ENCODE data around the gene LRIT3.

The LRIT3 gene

GRCh38 chr4:109864134-109864533 lies 16.2 kb downstream of the LRIT3 start:
- POLR2A ChIA-PET, result no interaction called here
- DNase-seq (ENCODE audit: extremely low spot score), result no peak
- TF ChIP-seq NFRKB (IDR thresholded peaks at IDR 0.05) (no peak), ARNT (IDR thresholded peaks at IDR 0.05) (no peak), CTBP1 (IDR thresholded peaks at IDR 0.05; ENCODE audit: borderline replicate concordance) (no peak), LEF1 (IDR thresholded peaks at IDR 0.05; ENCODE audit: borderline replicate concordance) (no peak), ZNF384 (IDR thresholded peaks at IDR 0.05) (no peak), FOXA1 (IDR thresholded peaks at IDR 0.05) (no peak), SP1 (IDR thresholded peaks at IDR 0.05) (no peak), PKNOX1 (IDR thresholded peaks at IDR 0.05) (no peak), FOXK2 (IDR thresholded peaks at IDR 0.05) (no peak), SUZ12 (IDR thresholded peaks at IDR 0.05) (no peak), ELF4 (IDR thresholded peaks at IDR 0.05) (no peak), L3MBTL2 (conservative IDR thresholded peaks at IDR 0.05) (no peak), HDGF (IDR thresholded peaks at IDR 0.05; ENCODE audit: borderline replicate concordance) (no peak), TARDBP (IDR thresholded peaks at IDR 0.05) (no peak), FOXM1 (IDR thresholded peaks at IDR 0.05; ENCODE audit: borderline replicate concordance) (no peak), BHLHE40 (IDR thresholded peaks at IDR 0.05; ENCODE audit: borderline replicate concordance) (no peak)
- CTCF ChIA-PET, result no interaction called here

- POLR2A ChIA-PET, result no interaction called here
- CTCF ChIA-PET, result no interaction called here
- TF ChIP-seq FOXA1 (IDR thresholded peaks at IDR 0.05) (no peak), ZNF384 (IDR thresholded peaks at IDR 0.05) (no peak), SUZ12 (IDR thresholded peaks at IDR 0.05) (no peak), BHLHE40 (IDR thresholded peaks at IDR 0.05; ENCODE audit: borderline replicate concordance) (no peak), ARNT (IDR thresholded peaks at IDR 0.05) (no peak), ELF4 (IDR thresholded peaks at IDR 0.05) (no peak), CTBP1 (IDR thresholded peaks at IDR 0.05; ENCODE audit: borderline replicate concordance) (no peak), SP1 (IDR thresholded peaks at IDR 0.05) (no peak), PKNOX1 (IDR thresholded peaks at IDR 0.05) (no peak), TARDBP (IDR thresholded peaks at IDR 0.05) (no peak)
- no peak for DNase-seq (ENCODE audit: extremely low spot score)
Measured at GRCh38 chr4:109870061-109870460, 22.2 kb downstream of the LRIT3 start.

GRCh38 chr4:109872065-109872464 lies 24.2 kb downstream of the LRIT3 start:
- ChIA-PET POLR2A (no interaction called here), CTCF (no interaction called here)
- no peak for DNase-seq (ENCODE audit: extremely low spot score)
- TF ChIP-seq HDGF (IDR thresholded peaks at IDR 0.05; ENCODE audit: borderline replicate concordance) (no peak), L3MBTL2 (conservative IDR thresholded peaks at IDR 0.05) (no peak), ARNT (IDR thresholded peaks at IDR 0.05) (no peak), FOXM1 (IDR thresholded peaks at IDR 0.05; ENCODE audit: borderline replicate concordance) (no peak), FOXA1 (IDR thresholded peaks at IDR 0.05) (no peak), PKNOX1 (IDR thresholded peaks at IDR 0.05) (no peak), ZNF384 (IDR thresholded peaks at IDR 0.05) (no peak), ELF4 (IDR thresholded peaks at IDR 0.05) (no peak), SUZ12 (IDR thresholded peaks at IDR 0.05) (no peak), BHLHE40 (IDR thresholded peaks at IDR 0.05; ENCODE audit: borderline replicate concordance) (no peak), TARDBP (IDR thresholded peaks at IDR 0.05) (no peak), NFRKB (IDR thresholded peaks at IDR 0.05) (no peak), FOXK2 (IDR thresholded peaks at IDR 0.05) (no peak), LEF1 (IDR thresholded peaks at IDR 0.05; ENCODE audit: borderline replicate concordance) (no peak), CTBP1 (IDR thresholded peaks at IDR 0.05; ENCODE audit: borderline replicate concordance) (no peak), SP1 (IDR thresholded peaks at IDR 0.05) (no peak)

GRCh38 chr4:109872950-109873656 lies 25.2 kb downstream of the LRIT3 start:
- no peak for DNase-seq (ENCODE audit: extremely low spot score)
- POLR2A ChIA-PET, result no interaction called here
- CTCF ChIA-PET, result no interaction called here
- TF ChIP-seq ZNF384 (IDR thresholded peaks at IDR 0.05), result no peak
- TF ChIP-seq SUZ12 (IDR thresholded peaks at IDR 0.05), result no peak
- TF ChIP-seq ARNT (IDR thresholded peaks at IDR 0.05), result no peak
- TF ChIP-seq CTBP1 (IDR thresholded peaks at IDR 0.05; ENCODE audit: borderline replicate concordance), result no peak
- TF ChIP-seq BHLHE40 (IDR thresholded peaks at IDR 0.05; ENCODE audit: borderline replicate concordance), result no peak
- TF ChIP-seq LEF1 (IDR thresholded peaks at IDR 0.05; ENCODE audit: borderline replicate concordance), result no peak
- no peak for TF ChIP-seq ELF4 (IDR thresholded peaks at IDR 0.05)
- TF ChIP-seq L3MBTL2 (conservative IDR thresholded peaks at IDR 0.05), result no peak
- no peak for TF ChIP-seq FOXA1 (IDR thresholded peaks at IDR 0.05)
- TF ChIP-seq NFRKB (IDR thresholded peaks at IDR 0.05), result no peak
- TF ChIP-seq FOXK2 (IDR thresholded peaks at IDR 0.05), result no peak
- TF ChIP-seq FOXM1 (IDR thresholded peaks at IDR 0.05; ENCODE audit: borderline replicate concordance), result no peak
- TF ChIP-seq SP1 (IDR thresholded peaks at IDR 0.05), result no peak
- no peak for TF ChIP-seq PKNOX1 (IDR thresholded peaks at IDR 0.05)
- no peak for TF ChIP-seq TARDBP (IDR thresholded peaks at IDR 0.05)
- TF ChIP-seq HDGF (IDR thresholded peaks at IDR 0.05; ENCODE audit: borderline replicate concordance), result no peak

GRCh38 chr4:109873791-109874514 lies 26.0 kb downstream of the LRIT3 start:
- POLR2A ChIA-PET, result no interaction called here
- no peak for DNase-seq (ENCODE audit: extremely low spot score)
- CTCF ChIA-PET, result no interaction called here
- TF ChIP-seq NFRKB (IDR thresholded peaks at IDR 0.05) (no peak), SUZ12 (IDR thresholded peaks at IDR 0.05) (no peak), BHLHE40 (IDR thresholded peaks at IDR 0.05; ENCODE audit: borderline replicate concordance) (no peak), FOXA1 (IDR thresholded peaks at IDR 0.05) (no peak), ELF4 (IDR thresholded peaks at IDR 0.05) (no peak), FOXK2 (IDR thresholded peaks at IDR 0.05) (no peak), TARDBP (IDR thresholded peaks at IDR 0.05) (no peak), HDGF (IDR thresholded peaks at IDR 0.05; ENCODE audit: borderline replicate concordance) (no peak), CTBP1 (IDR thresholded peaks at IDR 0.05; ENCODE audit: borderline replicate concordance) (no peak), PKNOX1 (IDR thresholded peaks at IDR 0.05) (no peak), SP1 (IDR thresholded peaks at IDR 0.05) (no peak), ARNT (IDR thresholded peaks at IDR 0.05) (no peak), LEF1 (IDR thresholded peaks at IDR 0.05; ENCODE audit: borderline replicate concordance) (no peak), ZNF384 (IDR thresholded peaks at IDR 0.05) (no peak), L3MBTL2 (conservative IDR thresholded peaks at IDR 0.05) (no peak), FOXM1 (IDR thresholded peaks at IDR 0.05; ENCODE audit: borderline replicate concordance) (no peak)
